Right cardiac atrium (tissue), 5 donors: ENCODE measurements around the gene DAPK1. TPM values are rescaled to one million over a fixed set of nuclear protein-coding genes. Genes with fewer than 3 reads are reported as not detected.

Experiments used
- ATAC-seq, 2 donors: fragments of 200-7000 bp; cut with Tn5 transposase; one replicate each; pipeline versions ENCODE4 v1.8.0 to v1.9.1; 2020; ENCODE audit warnings: moderate library complexity in 2 of 2, mild to moderate bottlenecking in 1 of 2
- DNase-seq, 3 donors: peaks; one replicate each; pipeline ENCODE4 v3.0.0-alpha.2; 2020
- H3K27ac ChIP-seq: one replicate; pipeline ENCODE4 v1.5.1; 2013; ENCODE audit warnings: mild to moderate bottlenecking, low read length, control low read depth, moderate library complexity
- H3K27me3 ChIP-seq: one replicate; pipeline ENCODE4 v1.6.1; 2013; ENCODE audit not compliant: control insufficient read depth, insufficient read depth
- H3K4me1 ChIP-seq: one replicate; pipeline ENCODE4 v1.6.1; 2013; ENCODE audit warnings: low read length; ENCODE audit not compliant: control insufficient read depth, insufficient read depth
- H3K4me3 ChIP-seq: one replicate; pipeline ENCODE4 v1.5.1; 2013; ENCODE audit warnings: low read length, control low read depth
- H3K9me3 ChIP-seq: one replicate; pipeline ENCODE4 v1.6.1; 2013; ENCODE audit warnings: low read length; ENCODE audit not compliant: control insufficient read depth
- WGBS: extraction: QIAGEN DNeasy Blood & Tissue Kit; methylation state at CpG from one replicate; pipeline ENCODE4 v1.1.7; 2013; 5-methylcytosine and 5-hydroxymethylcytosine counted together
- intact Hi-C, 4 donors: fragments of 100-400 bp; cut with DNase I; formaldehyde crosslinking; loops; one replicate each; pipeline versions ENCODE4 v1.11.0 to v1.14.0; 2022 to 2023
- polyA plus RNA-seq: library from polyadenylated mRNA; stranded (reverse); fragments of 200-250 nt; gene quantifications from one replicate; pipeline ENCODE4 v1.2.3, GENCODE V29; 2013
- total RNA-seq, 4 donors: library from RNA; stranded (reverse); fragmentation: NEBNext Ultra II Directional; extraction: Animal tissue kit (Norgen Biotek cat#: 25700); gene quantifications; one replicate each; pipeline ENCODE4 v1.2.1, GENCODE V29; 2021
- donor health status: healthy with polysubstance abuse.
- donor health status: DM: no; HTN: yes; CAD: no.
- donor health status: DM: no; HTN: no; CAD: no.
- donor health status: DM: no; HTN: yes; CAD: no; lungs with severe emphysema.
- donor health status: DM: yes; HTN: yes; CAD: no.

The DAPK1 gene
- total and polyA plus RNA-seq, 5 donors, result 5.2 to 20.1 (median 18.5) TPM

DNA sequence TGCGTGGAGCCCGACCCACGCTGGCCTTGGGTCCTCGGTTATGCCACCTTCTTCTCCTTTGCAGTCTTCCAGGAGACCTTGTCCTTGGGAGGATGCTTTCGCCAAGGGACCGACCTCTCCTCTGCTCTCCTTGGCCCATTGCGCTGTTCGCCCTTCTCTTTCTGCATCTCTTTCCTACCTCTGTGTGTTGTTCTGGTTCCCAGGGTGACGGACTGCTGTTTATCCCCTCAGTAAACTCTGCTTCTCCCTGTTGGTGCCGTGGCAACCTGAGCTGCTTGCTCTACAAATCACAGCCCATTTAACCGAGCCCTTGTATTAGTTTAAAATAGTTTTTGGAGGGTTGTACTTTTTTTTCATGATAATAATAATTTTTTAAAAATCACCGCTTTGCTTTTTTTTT, 97.9 kb downstream of the DAPK1 start:
- H3K27ac ChIP-seq, result no peak overlapping the region
- peaks cover 13% of the 10 kb centered on the region for H3K4me1 ChIP-seq
- intact Hi-C loops, result no loop called here
- no peaks in the 10 kb centered on the region for H3K27me3 ChIP-seq
- H3K4me3 ChIP-seq, result no peak overlapping the region
- DNase-seq (peak in 1 of 3 donors; percentile 27), ATAC-seq (no peak)
- WGBS, result 82% methylated on average over 12 of the region's 12 CpGs
- H3K9me3 ChIP-seq, result no peaks in the 10 kb centered on the region

DNA sequence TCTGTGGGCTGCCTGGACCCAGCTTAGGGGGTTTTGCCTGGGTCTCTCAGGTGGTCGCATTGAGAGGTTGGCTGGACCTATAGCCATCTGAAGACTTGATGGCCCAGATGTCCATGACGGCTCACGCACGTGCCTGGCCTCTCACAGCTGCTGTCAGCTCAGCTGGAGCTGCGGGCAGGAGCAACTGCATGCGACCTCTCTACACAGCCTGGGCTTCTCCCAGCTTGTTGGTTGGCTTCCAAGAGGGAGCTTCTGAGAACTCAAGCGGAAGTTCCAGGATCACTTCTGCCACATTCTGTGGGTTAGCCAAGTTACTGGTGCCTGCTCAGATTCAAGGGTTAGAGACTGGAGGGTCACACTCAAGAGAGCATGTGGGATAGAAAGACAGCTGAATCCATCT, 99.2 kb downstream of the DAPK1 start:
- Histone ChIP-seq H3K9me3 (no peaks in the 10 kb centered on the region), H3K27ac (no peak overlapping the region), H3K27me3 (no peaks in the 10 kb centered on the region), H3K4me1 (peaks cover 13% of the 10 kb centered on the region), H3K4me3 (no peak overlapping the region)
- intact Hi-C loops, result no loop called here
- DNase-seq (peak; percentile 57 to 81 (median 80)), ATAC-seq (peak; percentile 22 to 59)
- 43% methylated on average over 7 of the region's 7 CpGs for WGBS

DNA sequence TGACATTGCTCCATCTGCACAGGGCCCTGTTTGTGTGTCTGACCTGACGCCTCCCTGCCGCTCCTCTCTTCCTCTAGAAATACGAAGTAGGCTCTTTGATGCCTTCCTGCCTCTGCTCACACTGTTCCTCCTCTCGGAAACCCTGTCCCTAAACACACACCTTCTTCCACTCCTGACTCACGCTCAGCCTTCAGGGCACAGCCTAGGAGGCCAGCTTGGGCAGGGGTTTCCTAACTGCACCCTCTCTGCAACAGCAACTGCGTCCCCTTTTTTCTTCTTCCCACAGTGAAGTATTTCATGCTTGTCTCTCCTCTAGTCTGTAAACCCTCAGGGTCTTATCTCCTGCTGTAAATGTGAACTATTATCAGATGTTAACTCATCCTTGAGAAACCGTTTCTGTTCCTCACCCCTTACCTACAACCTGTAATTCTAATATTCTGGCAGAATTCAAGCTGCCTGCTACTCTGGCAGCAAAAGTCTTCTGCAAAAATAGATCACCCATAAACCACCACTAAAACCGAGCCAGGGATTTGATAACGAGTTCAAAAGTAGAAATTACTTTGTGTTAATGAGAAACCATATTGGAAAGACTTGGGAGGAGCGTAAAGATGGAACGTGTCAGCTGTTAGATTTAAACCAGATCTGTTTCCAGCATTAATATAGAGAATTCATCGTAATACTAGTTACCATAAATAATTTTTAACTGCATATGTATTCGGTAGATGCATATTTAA, 100.2 kb downstream of the DAPK1 start:
- intact Hi-C loops, result no loop called here

DNA sequence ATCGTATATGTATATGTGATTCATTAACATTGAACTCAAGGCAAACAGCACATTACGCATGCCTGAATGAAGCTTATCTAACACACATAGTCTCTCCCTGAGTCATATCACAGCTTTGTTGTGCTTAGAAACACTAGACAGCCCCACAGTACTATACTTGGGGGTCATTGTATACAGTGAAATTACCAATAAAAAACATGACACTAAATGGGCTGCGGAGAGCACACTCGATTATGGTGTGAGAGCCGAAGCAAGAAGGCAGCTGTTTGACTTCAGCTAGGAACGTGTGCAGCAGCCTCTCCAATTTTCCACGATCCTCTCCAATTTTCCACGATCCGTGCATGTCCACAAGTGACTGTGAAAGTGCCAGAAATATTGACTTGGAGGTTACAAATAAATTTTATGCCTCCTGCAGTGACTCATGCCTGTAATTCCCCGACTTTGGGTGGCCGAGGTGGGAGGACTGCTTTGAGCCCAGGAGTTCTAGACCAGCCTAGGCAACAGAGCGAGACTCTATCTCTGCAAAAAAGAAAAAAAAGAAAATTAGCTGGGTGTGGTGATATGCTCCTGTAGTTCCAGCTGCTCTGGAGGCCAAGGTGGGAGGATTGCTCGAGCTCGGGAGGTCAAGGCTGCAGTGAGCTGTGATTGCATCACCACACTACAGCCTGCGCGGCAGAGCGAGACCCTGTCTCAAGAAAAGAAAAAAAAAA, 102.4 kb downstream of the DAPK1 start:
- peak; percentile 42 to 77 for ATAC-seq
- peak in 2 of 3 donors; percentile 24 to 65 for DNase-seq
- Histone ChIP-seq H3K4me3 (no peak overlapping the region), H3K27ac (no peak overlapping the region), H3K4me1 (peaks cover 8% of the 10 kb centered on the region), H3K27me3 (no peaks in the 10 kb centered on the region), H3K9me3 (no peaks in the 10 kb centered on the region)
- intact Hi-C loops, result no loop called here
- 54% methylated on average over 17 of the region's 17 CpGs for WGBS

More for the DNA sequence above, 100.2 kb downstream of the DAPK1 start:
- DNase-seq (no peak), ATAC-seq (no peak)
- no peaks in the 10 kb centered on the region for H3K27me3 ChIP-seq
- 67% methylated on average over 13 of the region's 13 CpGs for WGBS
- H3K4me1 ChIP-seq, result peaks cover 10% of the 10 kb centered on the region
- no peak overlapping the region for H3K4me3 ChIP-seq
- no peak overlapping the region for H3K27ac ChIP-seq
- no peaks in the 10 kb centered on the region for H3K9me3 ChIP-seq

DNA sequence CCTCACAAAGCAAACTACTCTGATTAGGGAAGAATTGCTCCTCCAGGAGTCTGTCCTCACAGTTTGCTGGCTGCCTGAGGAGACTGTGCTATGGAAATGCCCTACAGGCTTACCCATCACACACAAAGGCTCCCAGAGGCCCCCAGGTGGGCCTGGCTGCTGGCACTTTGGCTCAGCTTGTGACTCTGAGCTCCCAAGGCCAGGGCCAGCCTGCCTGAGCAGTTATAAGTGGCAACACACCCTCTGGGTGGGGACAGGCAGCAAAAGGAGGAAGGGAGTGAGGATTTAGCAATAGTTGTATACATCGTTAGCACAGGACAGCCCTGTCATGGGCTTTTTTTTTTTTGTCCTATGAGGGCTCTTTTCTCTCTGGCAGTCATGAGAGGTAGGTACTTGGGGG, 103.5 kb downstream of the DAPK1 start:
- Histone ChIP-seq H3K4me3 (no peak overlapping the region), H3K4me1 (peaks cover 8% of the 10 kb centered on the region), H3K27ac (no peak overlapping the region), H3K9me3 (no peaks in the 10 kb centered on the region), H3K27me3 (no peaks in the 10 kb centered on the region)
- ATAC-seq, result peak; percentile 56 to 59
- intact Hi-C loops, result no loop called here
- DNase-seq, result peak; percentile 31 to 68 (median 64)
- 67% methylated on average over 1 of the region's 1 CpG for WGBS

DNA sequence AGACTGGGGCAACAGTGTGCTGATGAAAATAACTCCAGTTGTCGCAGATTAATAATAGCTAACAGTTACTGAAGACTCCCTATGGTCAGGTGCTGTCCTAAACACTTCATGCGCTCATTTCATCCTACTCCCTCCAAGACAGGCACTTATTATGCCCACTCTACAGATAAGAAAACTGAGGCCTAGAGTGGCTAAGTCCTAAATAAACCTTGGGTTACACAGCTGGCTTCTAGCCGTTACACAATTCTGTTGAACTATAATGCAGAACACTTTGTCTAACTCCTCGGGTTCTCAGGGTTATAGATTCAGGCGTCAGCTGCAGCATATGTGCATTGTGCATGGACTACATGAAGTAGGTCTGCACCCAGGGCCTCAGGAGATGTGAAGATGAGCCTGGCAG, 103.9 kb downstream of the DAPK1 start:
- Histone ChIP-seq H3K27me3 (no peaks in the 10 kb centered on the region), H3K4me3 (no peak overlapping the region), H3K27ac (no peak overlapping the region), H3K4me1 (peaks cover 4% of the 10 kb centered on the region), H3K9me3 (no peaks in the 10 kb centered on the region)
- no peak for ATAC-seq
- intact Hi-C loops, result no loop called here
- WGBS, result 83% methylated on average over 5 of the region's 5 CpGs
- no peak for DNase-seq

DNA sequence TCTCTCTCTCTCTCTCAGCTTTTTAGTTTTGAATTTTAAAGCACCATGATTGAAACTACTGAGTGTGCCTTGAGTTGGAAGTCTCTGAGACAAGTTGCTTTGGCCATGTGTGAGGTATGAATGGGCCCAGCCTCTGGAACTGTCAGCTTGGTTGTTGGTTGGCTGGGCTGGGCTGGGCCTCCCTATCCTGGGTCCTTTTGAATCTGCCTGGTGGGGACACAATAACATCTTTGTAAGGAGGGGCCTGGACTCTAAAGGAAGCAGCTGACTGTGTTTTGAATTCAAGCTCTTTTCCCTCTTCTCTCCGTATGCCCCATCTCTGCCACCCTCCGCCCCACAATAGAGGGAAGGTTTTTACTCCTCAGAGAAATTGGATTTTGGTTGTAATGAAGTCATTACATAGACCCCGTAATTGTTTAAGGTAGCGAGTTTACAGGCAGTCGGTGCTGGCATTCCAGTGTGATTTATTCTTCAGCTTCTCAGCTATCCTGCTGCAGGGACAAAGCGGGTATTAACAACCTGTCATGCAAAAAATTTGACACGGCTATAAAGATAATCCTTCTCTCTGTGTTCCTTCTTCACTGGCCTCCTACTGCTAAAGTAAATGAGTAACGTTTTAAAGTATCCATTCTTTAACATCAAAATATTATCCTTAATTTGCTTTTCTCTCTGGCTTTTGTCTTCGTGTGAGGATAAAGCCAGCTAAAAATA, 105.4 kb downstream of the DAPK1 start:
- no peak overlapping the region for H3K27ac ChIP-seq
- intact Hi-C loops, result no loop called here
- H3K9me3 ChIP-seq, result no peaks in the 10 kb centered on the region
- no peaks in the 10 kb centered on the region for H3K4me1 ChIP-seq
- WGBS, result 85% methylated on average over 9 of the region's 9 CpGs
- no peak overlapping the region for H3K4me3 ChIP-seq
- no peaks in the 10 kb centered on the region for H3K27me3 ChIP-seq
- no peak for DNase-seq
- ATAC-seq, result no peak

DNA sequence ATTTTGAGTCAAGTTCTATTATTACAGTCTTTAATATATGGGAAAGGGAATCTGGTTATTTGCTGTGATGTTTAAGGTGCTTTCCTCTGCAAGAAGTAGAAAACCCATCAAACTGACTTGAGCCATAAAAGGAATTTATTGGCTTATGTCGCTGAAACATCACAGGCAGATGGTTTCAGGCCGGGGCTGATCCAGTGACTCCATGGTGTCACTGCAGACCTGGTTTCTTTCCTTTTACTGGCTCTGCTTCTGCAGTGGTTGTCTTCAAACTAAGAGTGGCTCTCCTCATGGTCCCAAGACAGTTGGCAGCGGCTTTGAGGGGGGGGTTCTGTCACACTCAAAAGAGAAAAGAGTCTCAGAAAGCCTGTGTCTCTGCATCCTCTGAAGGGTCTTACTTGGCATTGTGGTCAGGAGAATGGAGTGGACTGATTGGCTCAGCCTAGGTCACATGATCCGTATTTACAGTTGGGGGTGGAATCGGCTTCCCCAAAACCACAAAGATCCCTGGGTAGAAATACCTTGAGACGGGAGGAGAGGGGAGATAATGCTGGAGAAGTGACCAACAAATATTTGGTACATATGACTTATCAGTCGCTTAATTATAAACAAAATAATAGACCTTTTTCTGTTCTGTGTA, 106.3 kb downstream of the DAPK1 start:
- DNase-seq (no peak), ATAC-seq (no peak)
- Histone ChIP-seq H3K4me1 (no peaks in the 10 kb centered on the region), H3K4me3 (no peak overlapping the region), H3K27ac (no peak overlapping the region), H3K27me3 (no peaks in the 10 kb centered on the region), H3K9me3 (no peaks in the 10 kb centered on the region)
- intact Hi-C loops, result no loop called here
- WGBS, result 84% methylated on average over 7 of the region's 7 CpGs

DNA sequence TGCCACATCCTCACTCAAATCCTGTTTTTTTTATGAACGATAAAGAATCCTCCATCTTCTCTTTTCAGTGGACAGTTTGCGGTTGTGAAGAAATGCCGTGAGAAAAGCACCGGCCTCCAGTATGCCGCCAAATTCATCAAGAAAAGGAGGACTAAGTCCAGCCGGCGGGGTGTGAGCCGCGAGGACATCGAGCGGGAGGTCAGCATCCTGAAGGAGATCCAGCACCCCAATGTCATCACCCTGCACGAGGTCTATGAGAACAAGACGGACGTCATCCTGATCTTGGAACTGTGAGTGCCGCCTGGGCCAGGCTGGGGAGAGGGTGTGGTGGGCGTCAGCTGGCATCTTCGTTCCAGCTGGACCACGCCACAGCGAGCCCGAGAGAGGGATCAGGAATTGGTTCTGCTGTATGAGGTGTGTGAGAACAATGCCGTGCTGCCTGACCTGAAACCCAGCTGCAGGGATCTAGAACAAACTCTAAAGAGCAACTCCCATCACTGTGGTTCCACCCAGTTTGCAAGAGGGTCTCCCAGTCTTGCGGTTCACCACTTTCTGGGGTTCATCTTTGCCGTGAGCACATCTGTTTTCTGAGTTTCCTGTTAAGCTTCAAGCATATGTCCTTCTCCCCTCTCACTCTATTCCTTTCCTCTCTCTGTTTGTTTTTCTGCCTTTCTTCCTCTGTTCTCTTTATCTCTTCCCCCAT, 107.4 kb downstream of the DAPK1 start:
- H3K9me3 ChIP-seq, result no peaks in the 10 kb centered on the region
- DNase-seq, result no peak
- H3K4me1 ChIP-seq, result no peaks in the 10 kb centered on the region
- ATAC-seq, result no peak
- H3K4me3 ChIP-seq, result no peak overlapping the region
- no peaks in the 10 kb centered on the region for H3K27me3 ChIP-seq
- WGBS, result 88% methylated on average over 23 of the region's 23 CpGs
- H3K27ac ChIP-seq, result no peak overlapping the region
- intact Hi-C loops, result no loop called here

DNA sequence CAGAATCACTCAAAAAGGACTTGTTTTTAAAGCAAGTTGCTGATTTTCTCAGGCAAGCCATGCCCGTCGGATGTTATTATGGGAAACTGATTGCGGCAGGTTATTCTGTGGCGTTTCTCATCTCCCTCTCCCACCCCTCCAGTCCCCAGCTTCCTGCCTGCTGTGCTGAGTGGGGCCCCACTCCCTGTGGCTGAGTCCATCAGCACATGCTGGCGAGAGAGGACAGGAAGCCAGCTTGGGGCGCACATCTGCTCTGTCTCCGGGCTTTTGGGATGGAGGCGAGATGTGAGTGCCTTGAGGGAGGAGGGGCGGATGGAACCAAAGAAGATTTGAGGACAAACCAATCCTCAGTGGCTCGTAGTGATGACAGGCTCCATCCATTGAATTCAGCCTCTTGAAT, 108.0 kb downstream of the DAPK1 start:
- intact Hi-C loops, result no loop called here
- Histone ChIP-seq H3K27me3 (no peaks in the 10 kb centered on the region), H3K9me3 (no peaks in the 10 kb centered on the region), H3K4me3 (no peak overlapping the region), H3K4me1 (no peaks in the 10 kb centered on the region), H3K27ac (no peak overlapping the region)
- no peak for ATAC-seq
- DNase-seq, result no peak
- 75% methylated on average over 10 of the region's 10 CpGs for WGBS
